ENCODE results near the gene SERPIND1. TPM values are rescaled to one million over a fixed set of nuclear protein-coding genes. Genes with fewer than 3 reads are reported as not detected.

Gene SERPIND1
- total and polyA plus RNA-seq, 2 donors (not counting 1 experiment from before 2014, with no cell fraction given) = not detected

DNA sequence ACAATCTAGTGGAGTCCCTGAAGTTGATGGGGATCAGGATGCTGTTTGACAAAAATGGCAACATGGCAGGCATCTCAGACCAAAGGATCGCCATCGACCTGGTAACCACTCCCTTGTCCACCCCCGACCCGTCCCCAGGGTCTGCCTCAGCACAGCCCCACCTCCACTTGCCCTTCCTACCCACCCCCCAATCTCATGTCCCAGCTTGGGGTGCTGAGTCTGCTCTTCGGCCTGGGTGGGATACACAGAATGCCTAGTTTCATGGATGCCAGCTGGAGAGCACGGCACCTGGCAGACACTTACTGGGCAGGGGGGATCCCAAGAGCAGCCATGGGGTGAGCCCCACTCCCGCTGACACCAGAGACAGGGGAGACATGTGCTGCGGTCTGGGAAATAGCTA is 12.1 kb downstream of the SERPIND1 start:
- Histone ChIP-seq H3K4me1 (ENCODE audit: control insufficient read depth in 2 of 2, insufficient read depth in 2 of 2, low read length in 2 of 2) (peaks cover 7 to 9% of the 10 kb centered on the region in 2 donors), H3K9ac (ENCODE audit: low read length) (no peak overlapping the region), H3K27ac (ENCODE audit: low read length in 2 of 2) (no peak overlapping the region), H2AFZ (ENCODE audit: insufficient read depth, low read depth, low read length, poor library complexity, severe bottlenecking) (no peak overlapping the region), H3K4me3 (ENCODE audit: control extremely low read depth in 1 of 5, extremely low read depth in 1 of 5, insufficient read depth in 1 of 5, low read depth in 2 of 5, low read length in 4 of 5) (no peak overlapping the region), H4K20me1 (ENCODE audit: control insufficient read depth, insufficient read depth, low read length, poor library complexity, severe bottlenecking) (no peaks in the 10 kb centered on the region), H3K9me3 (ENCODE audit: control extremely low read depth in 1 of 3, control insufficient read depth in 2 of 3, insufficient read depth in 1 of 3, low read length in 2 of 3) (no peaks in the 10 kb centered on the region), H3K36me3 (replicated peaks in 1 of 2; ENCODE audit: control extremely low read depth in 1 of 2, control insufficient read depth in 1 of 2, extremely low read depth in 1 of 2, insufficient read depth in 2 of 2, low read length in 1 of 2) (peaks cover 0 to 46% of the 10 kb centered on the region in 2 experiments), H3K4me2 (replicated peaks; ENCODE audit: low read depth, low read length, poor library complexity, severe bottlenecking) (no peak overlapping the region), H3K79me2 (ENCODE audit: control insufficient read depth, insufficient read depth, low read length) (peaks cover 2% of the 10 kb centered on the region), H3K27me3 (replicated peaks in 1 of 4; ENCODE audit: control extremely low read depth in 1 of 4, control insufficient read depth in 3 of 4, insufficient read depth in 4 of 4, low read length in 3 of 4) (no peaks in the 10 kb centered on the region)
- DNase-seq (no peak), ATAC-seq (ENCODE audit: low read depth) (no peak)
- H3K27ac Mint-ChIP-seq = no peak overlapping the region
- 100% methylated on average over 7 of the region's 8 CpGs for WGBS (ENCODE audit: insufficient coverage)
- no peak overlapping the region for H3K4me3 Mint-ChIP-seq
- CTCF ChIA-PET = interaction anchor here (0.9 to 1.5 kb wide), 2 partner anchors 23 to 52 kb away, joined by 3 to 4 read pairs; no protein-coding TSS in a partner anchor
- peaks cover 11% of the 10 kb centered on the region for H3K4me1 Mint-ChIP-seq
- H3K27me3 Mint-ChIP-seq = no peaks in the 10 kb centered on the region
- POLR2A ChIA-PET = no interaction called here
- H3K9me3 Mint-ChIP-seq (ENCODE audit: insufficient read depth) = no peaks in the 10 kb centered on the region
- intact Hi-C loops (cut with micrococcal nuclease) = no loop called here
- TF ChIP-seq EZH2 (IDR thresholded peaks at IDR 0.05; ENCODE audit: borderline replicate concordance, insufficient read depth, low read depth, low read length, poor library complexity, severe bottlenecking) = no peak
- TF ChIP-seq, protein P1, sequence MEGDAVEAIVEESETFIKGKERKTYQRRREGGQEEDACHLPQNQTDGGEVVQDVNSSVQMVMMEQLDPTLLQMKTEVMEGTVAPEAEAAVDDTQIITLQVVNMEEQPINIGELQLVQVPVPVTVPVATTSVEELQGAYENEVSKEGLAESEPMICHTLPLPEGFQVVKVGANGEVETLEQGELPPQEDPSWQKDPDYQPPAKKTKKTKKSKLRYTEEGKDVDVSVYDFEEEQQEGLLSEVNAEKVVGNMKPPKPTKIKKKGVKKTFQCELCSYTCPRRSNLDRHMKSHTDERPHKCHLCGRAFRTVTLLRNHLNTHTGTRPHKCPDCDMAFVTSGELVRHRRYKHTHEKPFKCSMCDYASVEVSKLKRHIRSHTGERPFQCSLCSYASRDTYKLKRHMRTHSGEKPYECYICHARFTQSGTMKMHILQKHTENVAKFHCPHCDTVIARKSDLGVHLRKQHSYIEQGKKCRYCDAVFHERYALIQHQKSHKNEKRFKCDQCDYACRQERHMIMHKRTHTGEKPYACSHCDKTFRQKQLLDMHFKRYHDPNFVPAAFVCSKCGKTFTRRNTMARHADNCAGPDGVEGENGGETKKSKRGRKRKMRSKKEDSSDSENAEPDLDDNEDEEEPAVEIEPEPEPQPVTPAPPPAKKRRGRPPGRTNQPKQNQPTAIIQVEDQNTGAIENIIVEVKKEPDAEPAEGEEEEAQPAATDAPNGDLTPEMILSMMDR (IDR thresholded peaks at IDR 0.05) = no peak

DNA sequence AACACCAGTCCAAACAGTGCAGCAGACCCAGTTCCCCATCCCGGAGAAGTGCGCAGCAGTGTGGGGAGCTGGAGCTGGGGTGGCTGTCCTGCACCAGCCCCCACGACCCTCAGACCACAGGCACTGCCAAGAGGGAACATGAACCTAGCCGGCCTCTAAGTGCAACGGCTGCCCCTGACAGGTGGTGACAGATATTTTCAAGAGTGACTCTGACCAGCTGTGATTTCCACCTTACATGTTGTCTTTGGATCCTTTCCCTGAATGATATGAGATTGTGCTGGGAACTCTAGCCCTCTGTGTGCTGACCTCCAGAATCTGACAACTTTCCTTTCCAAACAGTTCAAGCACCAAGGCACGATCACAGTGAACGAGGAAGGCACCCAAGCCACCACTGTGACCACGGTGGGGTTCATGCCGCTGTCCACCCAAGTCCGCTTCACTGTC is 12.6 kb downstream of the SERPIND1 start:
- Mint-ChIP-seq H3K27me3 (no peaks in the 10 kb centered on the region), H3K4me1 (peaks cover 11% of the 10 kb centered on the region), H3K27ac (no peak overlapping the region), H3K4me3 (no peak overlapping the region), H3K9me3 (ENCODE audit: insufficient read depth) (no peaks in the 10 kb centered on the region)
- peaks cover 2% of the 10 kb centered on the region for H3K79me2 ChIP-seq (ENCODE audit: control insufficient read depth, insufficient read depth, low read length)
- H2AFZ ChIP-seq (ENCODE audit: insufficient read depth, low read depth, low read length, poor library complexity, severe bottlenecking) = no peak overlapping the region
- no peak overlapping the region for H3K4me2 ChIP-seq (replicated peaks; ENCODE audit: low read depth, low read length, poor library complexity, severe bottlenecking)
- TF ChIP-seq, protein P1 (IDR thresholded peaks at IDR 0.05) = no peak
- TF ChIP-seq EZH2 (IDR thresholded peaks at IDR 0.05; ENCODE audit: borderline replicate concordance, insufficient read depth, low read depth, low read length, poor library complexity, severe bottlenecking) = no peak
- no peak for ATAC-seq (ENCODE audit: low read depth)
- no peak overlapping the region for H3K4me3 ChIP-seq (ENCODE audit: control extremely low read depth in 1 of 5, extremely low read depth in 1 of 5, insufficient read depth in 1 of 5, low read depth in 2 of 5, low read length in 4 of 5)
- no peak for DNase-seq
- no peaks in the 10 kb centered on the region for H3K9me3 ChIP-seq (ENCODE audit: control extremely low read depth in 1 of 3, control insufficient read depth in 2 of 3, insufficient read depth in 1 of 3, low read length in 2 of 3)
- 98% methylated on average over 9 of the region's 10 CpGs for WGBS (ENCODE audit: insufficient coverage)
- H3K4me1 ChIP-seq (ENCODE audit: control insufficient read depth in 2 of 2, insufficient read depth in 2 of 2, low read length in 2 of 2) = peaks cover 7 to 9% of the 10 kb centered on the region in 2 donors
- no peak overlapping the region for H3K27ac ChIP-seq (ENCODE audit: low read length in 2 of 2)
- ChIA-PET CTCF (interaction anchor here (0.9 to 1.5 kb wide), 2 partner anchors 23 to 51 kb away, joined by 3 to 4 read pairs; no protein-coding TSS in a partner anchor), POLR2A (no interaction called here)
- no peaks in the 10 kb centered on the region for H3K27me3 ChIP-seq (replicated peaks in 1 of 4; ENCODE audit: control extremely low read depth in 1 of 4, control insufficient read depth in 3 of 4, insufficient read depth in 4 of 4, low read length in 3 of 4)
- H3K36me3 ChIP-seq (replicated peaks in 1 of 2; ENCODE audit: control extremely low read depth in 1 of 2, control insufficient read depth in 1 of 2, extremely low read depth in 1 of 2, insufficient read depth in 2 of 2, low read length in 1 of 2) = peaks cover 0 to 41% of the 10 kb centered on the region in 2 experiments
- H3K9ac ChIP-seq (ENCODE audit: low read length) = no peak overlapping the region
- intact Hi-C loops (cut with micrococcal nuclease) = no loop called here
- H4K20me1 ChIP-seq (ENCODE audit: control insufficient read depth, insufficient read depth, low read length, poor library complexity, severe bottlenecking) = no peaks in the 10 kb centered on the region
